GM12875 (cell line): ENCODE data around the gene TRAPPC10.

Experiments
- H3K4me3 ChIP-seq: one replicate; pipeline ENCODE4 v1.5.1; 2011; ENCODE audit warnings: low read depth, low read length, control low read depth
- TF ChIP-seq, protein P1 (sequence below): IDR thresholded peaks from 2 replicates; pipeline ENCODE4 v1.5.1; 2011; ENCODE audit warnings: low read depth, mild to moderate bottlenecking, control low read depth, inconsistent platforms, low read length, moderate library complexity, borderline replicate concordance; ENCODE audit not compliant: insufficient read depth

Gene TRAPPC10

DNA sequence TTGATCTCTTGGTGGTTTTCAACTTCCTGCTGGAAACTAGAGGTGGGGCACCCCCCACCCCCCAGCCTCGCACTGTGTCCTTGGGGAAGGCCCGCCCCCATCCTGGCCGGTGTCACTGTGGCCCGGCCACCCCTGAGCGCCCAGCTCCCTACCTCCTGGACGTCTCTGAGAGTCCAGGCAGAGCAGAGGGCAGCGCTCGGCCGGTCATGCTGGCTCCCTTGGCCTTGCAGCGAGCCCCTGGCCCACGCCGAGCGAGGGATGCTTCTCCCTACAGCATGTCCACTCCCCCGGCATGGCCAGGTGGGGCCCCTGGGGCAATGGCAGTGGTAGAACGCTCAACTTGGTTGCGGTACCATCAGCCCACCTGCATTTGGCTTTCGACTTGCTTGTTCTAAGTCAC, 28.7 kb upstream of the TRAPPC10 start:
- TF ChIP-seq, protein P1, sequence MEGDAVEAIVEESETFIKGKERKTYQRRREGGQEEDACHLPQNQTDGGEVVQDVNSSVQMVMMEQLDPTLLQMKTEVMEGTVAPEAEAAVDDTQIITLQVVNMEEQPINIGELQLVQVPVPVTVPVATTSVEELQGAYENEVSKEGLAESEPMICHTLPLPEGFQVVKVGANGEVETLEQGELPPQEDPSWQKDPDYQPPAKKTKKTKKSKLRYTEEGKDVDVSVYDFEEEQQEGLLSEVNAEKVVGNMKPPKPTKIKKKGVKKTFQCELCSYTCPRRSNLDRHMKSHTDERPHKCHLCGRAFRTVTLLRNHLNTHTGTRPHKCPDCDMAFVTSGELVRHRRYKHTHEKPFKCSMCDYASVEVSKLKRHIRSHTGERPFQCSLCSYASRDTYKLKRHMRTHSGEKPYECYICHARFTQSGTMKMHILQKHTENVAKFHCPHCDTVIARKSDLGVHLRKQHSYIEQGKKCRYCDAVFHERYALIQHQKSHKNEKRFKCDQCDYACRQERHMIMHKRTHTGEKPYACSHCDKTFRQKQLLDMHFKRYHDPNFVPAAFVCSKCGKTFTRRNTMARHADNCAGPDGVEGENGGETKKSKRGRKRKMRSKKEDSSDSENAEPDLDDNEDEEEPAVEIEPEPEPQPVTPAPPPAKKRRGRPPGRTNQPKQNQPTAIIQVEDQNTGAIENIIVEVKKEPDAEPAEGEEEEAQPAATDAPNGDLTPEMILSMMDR, result no peak
- H3K4me3 ChIP-seq, result no peak overlapping the region

- TF ChIP-seq, protein P1, result no peak
- H3K4me3 ChIP-seq, result no peak overlapping the region
Observed at GRCh38 chr21:43983860-43984420, 28.2 kb upstream of the TRAPPC10 start.

GRCh38 chr21:43984905-43985689, 27.0 kb upstream of the TRAPPC10 start:
- TF ChIP-seq, protein P1, result no peak
- H3K4me3 ChIP-seq, result no peak overlapping the region

DNA sequence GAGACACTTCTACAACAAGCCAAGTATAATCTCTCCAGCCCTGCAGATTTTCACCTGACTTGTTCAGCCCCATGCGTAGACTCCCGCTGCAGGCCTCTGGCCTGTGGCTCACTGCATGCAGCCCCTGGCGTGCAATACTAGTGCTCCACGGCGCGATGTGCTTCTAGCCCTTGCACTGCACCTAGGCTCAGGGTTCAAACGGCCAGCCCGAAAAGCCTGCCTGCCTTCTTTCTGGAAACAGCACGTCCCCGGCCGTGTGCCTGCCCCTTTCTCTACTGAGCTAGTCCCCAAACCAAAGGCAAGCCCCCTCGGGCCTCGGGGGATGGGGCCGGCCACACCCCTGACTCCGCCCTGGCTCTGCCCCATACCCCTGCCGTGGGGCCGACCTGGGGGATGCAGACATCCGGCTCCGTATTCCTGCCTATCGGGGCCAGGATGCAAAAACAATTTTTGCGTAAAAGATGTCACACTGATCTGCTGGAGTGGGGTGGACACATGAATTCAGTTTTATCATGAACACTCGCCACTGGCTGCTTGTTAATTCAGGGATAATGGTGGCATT, 26.3 kb upstream of the TRAPPC10 start:
- TF ChIP-seq, protein P1, result no peak
- no peak overlapping the region for H3K4me3 ChIP-seq

DNA sequence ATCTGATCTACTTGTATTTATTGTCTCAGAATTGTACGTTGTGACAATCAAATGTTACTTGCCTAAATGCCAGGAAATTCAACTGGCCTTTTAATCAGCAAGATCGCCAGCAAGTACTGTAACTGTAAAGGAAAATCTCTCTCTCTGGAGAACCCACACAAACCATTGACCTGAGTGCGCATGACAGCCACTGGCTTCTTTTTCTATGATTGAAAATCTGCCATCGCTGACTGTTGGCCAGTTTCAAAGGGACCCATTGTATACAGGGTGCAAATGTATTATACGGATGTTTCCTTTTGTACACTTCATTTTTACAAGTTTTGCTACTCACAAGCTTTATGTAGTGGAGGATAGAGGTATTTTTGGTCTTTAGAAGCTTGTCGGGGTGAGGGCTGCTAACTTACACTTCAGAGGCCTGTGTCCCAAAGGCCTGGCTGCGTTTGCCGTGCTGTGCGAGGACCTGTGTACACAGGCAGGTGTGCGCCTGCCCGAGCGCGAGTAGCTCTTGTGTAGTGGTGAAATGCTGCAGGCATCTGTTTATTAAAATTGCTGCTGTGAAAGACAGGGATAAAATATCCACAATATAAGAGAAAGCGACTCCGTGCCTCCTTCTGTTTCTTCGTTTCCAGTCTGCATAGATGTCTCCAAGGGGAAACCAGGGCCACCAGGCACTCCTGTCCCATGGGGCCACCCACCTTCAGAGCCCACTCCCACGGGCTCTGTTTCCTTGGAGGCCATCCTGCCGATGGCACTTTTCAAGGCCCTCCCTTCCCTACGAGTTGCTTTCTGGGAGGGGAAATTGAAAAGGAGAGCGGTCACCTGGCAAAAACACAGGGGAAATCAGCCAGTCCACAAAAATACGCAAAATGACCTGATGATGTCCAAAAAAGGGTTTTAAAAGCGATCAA, 25.3 kb upstream of the TRAPPC10 start:
- TF ChIP-seq, protein P1, result no peak
- H3K4me3 ChIP-seq, result no peak overlapping the region

- H3K4me3 ChIP-seq, result no peak overlapping the region
- TF ChIP-seq, protein P1, result no peak
Observed at GRCh38 chr21:43987509-43987908, 24.6 kb upstream of the TRAPPC10 start.
